Occipital lobe (tissue), 2 donors: ENCODE measurements around the gene NTMT1. TPM values are rescaled to one million over a fixed set of nuclear protein-coding genes. Genes with fewer than 3 reads are reported as not detected.
"Not testable (repeated sequence)": the region's sequence is repeated elsewhere in the genome, so short reads cannot be mapped to it uniquely, and the experiment has no call there.

ENCODE experiments used
- DNase-seq: peaks from one replicate; lab custom pipeline; 2025; lab: John Stamatoyannopoulos, UW
- total RNA-seq: library from RNA; depleted of rRNA; stranded (reverse); fragments of >200 nt; gene quantifications from one replicate; pipeline ENCODE4 v1.2.3, GENCODE V29; 2014

The NTMT1 gene
- total RNA-seq, 1 donor from 2014 or later, result 11.2 TPM

- DNase-seq, result no peak
Observed at GRCh38 chr9:129635099-129636065, 9.4 kb downstream of the NTMT1 start.

- not testable (repeated sequence) for DNase-seq
Observed at GRCh38 chr9:129636343-129636742, 10.4 kb downstream of the NTMT1 start.

DNA sequence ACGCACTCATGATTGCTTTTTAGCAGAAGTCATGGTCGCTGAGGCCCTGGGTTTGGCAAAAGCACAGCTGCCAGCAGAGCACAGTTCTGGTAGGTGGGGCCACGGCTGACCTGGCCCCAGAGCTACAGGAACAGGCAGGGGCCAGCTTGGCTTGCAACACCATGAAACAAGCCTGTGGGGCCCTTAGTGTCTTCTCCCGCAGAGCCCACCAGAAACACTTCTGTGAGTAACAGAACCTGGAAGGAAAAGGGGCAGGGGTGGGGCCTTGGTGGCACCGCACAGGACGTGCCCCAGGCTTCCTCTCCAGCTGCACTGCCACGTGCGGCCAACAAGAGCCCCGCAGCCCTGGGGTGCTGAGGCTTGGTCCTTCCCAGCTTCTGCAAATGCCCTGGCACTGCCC is 11.1 kb downstream of the NTMT1 start:
- DNase-seq, result no peak

- no peak for DNase-seq
Observed at GRCh38 chr9:129637673-129638439, 11.9 kb downstream of the NTMT1 start.

GRCh38 chr9:129639034-129639630 is 13.2 kb downstream of the NTMT1 start:
- DNase-seq, result no peak

DNA sequence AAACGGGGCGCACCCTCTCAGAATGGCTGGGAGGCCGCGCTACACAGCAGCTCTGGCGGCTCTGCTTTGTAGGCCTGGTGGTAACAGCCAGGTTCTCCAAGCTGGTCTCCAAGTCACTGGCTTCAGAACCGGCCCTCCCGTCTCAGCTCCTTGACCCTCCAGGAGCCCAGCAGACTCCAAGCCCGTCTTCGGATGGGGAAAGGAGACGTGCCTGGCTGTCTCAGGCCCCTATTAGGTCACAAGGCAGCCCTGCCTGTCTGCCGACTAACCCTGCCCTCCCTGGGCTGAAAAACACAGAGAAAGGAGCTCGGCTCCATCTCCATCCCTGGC is 13.8 kb downstream of the NTMT1 start:
- no peak for DNase-seq

DNA sequence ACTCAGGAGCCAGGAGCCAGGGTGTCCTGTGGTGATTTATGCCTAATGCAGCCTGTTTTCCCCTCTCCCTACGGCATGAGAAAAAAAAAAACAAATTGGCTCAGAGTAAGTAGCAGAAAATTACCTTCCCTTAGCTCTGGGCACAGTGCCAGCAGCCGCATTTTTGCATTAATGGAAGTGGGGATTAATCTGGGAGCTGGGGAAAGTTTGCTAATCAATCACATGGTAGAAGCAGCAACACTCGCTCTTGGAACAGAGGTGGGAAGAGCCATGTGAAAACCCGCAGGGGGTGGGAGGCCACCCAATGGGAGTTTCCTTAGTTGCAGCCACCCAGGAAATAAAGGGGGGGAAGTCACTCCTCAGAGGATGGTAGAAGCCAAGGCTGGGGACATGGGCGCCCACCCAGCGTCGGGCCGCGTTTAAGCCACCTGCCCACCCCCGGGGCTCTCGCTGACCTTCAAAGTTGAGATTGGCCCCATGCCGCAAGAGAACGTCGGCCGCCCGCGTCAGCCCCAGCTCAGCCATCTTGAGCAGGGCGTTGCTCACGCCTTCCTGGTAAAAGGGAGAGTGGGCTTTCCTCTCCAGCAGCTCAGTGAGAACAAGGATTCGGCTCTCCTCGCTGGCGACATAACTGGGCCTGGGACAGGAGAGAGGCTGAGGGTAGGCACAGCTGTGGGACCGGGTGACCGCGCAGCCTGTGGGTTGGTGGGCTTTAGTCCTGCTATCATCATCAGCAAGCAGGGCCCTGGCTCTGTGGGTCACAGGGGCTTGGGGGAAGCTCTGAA is 14.3 kb downstream of the NTMT1 start:
- DNase-seq, result no peak

DNA sequence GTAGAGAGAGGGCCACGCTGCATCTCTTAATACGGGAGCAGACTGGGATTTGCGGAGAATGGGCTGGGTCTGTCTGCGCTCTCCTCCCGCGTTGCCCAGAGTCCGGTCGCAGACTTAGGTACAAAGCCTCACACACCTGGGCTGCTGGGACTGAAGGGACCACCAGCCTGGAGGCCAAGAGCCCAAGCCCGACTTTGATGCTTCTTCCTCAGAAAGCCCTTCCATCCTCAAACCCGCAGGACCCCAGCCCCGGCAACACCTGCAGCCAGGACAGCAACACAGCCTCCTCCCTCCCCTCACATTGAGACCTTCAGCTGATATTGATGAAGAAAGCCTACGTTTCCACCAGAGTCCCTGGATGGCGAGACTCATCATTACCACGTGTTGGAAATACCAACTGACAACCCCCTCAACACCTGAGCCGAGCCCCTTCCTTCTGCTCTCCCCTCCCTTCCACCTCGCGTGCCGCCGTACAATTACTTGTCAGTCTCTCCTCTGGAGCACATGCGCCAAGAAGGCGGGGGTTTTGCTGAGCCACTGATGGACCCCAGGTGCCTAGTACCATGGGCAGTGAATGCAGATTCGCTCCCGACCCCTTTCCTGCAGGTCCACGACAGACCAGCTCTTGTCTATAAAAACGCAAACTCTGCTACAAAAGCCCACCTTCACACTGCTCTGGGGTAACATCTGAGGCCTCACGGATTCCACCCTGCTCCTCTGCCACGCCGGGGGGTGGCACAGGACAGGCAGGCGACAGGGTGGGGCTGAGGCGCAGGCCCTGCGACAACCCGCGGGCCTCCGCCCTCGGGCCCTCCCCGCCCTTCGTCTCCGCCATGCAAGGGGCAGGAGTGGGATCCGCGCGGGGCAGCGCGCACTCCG is 15.1 kb downstream of the NTMT1 start:
- DNase-seq, result no peak

DNA sequence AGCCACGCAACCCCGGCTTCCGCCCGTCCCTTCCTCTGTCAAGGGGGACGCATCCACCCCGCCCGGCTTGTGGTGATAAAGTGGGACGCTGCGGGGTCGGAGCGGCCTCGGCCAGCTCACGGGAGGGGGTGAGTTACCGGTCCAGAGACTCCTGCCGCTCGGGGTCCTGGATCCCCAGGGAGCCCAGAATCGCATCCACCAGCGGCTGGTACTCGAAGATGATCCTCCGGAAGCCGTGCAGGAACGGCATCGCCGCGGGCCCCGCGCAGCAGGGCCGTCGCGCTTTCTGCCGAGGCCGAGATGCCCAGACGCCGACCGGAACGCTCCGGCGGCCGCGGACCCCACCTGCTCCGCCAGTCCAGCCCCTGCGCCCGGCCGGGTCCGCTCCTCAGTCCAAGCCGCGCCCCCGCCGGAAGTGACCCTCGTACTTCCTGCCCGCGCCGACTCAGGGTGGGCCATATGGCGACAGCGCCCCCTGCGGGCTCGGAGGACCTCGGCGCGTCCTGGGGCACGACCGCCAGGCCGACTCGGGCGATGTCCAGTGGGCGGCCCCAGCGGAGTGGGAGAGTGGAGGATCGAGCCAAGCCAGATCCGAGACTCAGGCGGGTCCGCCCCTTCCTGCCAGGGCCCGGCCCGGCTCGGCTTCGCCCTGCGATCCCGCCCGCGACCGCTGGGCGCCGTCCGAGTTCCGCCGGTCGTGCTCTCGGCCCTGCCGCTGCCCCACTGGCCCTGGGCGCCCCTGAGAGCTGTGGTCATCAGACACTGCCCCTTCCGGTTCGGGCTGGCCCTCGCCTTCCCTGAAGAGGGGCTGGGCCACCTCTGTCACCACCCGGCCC is 16.0 kb downstream of the NTMT1 start, which contains the start of gene ASB6:
Gene ASB6, minus strand, starts transcription at position 402 of the 836 bp plus-strand sequence. Its CDS starts 152 bp downstream, at position 250.
- DNase-seq, result peak; percentile 91

DNA sequence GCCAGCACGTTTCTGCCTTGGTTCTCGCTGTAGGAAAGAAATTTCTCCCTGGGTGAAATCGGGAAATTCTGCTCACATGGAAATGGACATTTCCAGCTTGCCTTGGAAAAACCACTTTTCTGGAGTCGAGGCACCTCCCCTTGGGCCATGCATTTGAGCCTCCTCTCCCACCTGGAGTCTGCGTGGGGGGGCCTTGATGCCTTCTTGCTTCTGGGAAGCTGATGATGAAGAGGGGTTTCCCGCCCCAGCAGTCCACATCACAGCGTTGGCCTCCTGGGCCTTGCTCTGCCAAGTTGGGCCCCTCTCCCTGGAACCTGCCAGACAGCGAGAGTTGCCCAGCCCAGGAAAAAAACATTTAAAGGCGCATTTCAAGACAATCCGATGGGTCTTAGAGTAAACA is 17.7 kb downstream of the NTMT1 start:
- no peak for DNase-seq

GRCh38 chr9:129644365-129644764 is 18.4 kb downstream of the NTMT1 start:
- DNase-seq, result no peak

DNA sequence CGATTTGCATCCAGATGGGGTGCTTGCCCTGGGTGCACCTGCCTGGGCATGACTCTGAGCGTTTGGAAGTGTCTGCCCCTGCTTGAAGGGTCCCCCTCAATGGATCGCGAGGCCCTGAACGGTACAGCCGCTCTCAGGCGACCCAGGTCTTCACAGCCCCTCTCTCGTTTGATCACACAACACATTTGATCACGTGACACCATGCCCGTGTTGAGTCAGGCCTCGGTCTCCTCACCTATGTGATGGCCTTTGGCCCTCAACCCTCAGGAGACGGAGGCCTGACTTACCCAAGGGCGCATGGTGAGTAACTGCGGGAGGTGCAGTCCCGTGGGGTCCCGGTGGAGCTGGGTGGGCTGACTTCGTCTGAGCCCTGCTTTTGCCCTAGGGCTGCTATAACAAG is 18.9 kb downstream of the NTMT1 start:
- DNase-seq, result no peak

GRCh38 chr9:129646252-129646651 is 20.3 kb downstream of the NTMT1 start:
- no peak for DNase-seq

GRCh38 chr9:129646654-129647053 is 20.7 kb downstream of the NTMT1 start:
- DNase-seq, result no peak

GRCh38 chr9:129647635-129648034 is 21.7 kb downstream of the NTMT1 start:
- DNase-seq, result no peak

DNA sequence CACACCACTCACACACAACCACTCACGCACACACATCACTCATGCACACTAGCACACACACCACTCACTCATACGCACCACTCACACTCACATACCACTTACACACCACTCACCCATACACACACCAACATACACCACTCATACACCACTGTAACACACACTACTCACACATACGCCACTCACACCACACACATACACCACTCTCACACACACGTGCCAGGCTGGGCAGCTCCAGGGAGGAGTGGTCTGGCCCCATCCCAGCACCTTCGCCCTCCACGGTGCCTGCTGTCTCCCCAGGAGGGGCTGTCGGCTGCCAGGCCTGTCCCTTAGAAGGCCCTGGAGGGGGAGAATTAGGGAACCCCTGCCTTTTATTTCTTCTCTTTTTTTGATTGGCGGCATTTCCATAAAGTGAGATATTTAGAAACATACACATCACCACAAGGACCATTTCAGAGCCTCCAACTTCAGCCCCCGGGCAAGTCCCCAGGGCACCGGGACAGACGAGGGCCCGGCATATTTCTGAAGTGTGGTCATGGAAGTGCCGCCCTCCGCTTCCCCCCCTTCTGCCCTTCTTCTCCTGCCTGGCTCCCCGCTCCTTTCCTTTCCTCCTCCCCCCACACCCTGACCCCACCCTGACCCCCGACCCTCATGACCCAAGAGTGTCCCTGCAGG is 22.3 kb downstream of the NTMT1 start:
- DNase-seq, result no peak

GRCh38 chr9:129648764-129649115 is 22.8 kb downstream of the NTMT1 start:
- DNase-seq, result no peak

- no peak for DNase-seq
Observed at GRCh38 chr9:129649726-129650679, 24.0 kb downstream of the NTMT1 start.
